Nephron progenitor cell (in vitro differentiated cells): ENCODE data around the gene PROCR.
"Not testable (repeated sequence)": the region's sequence is repeated elsewhere in the genome, so short reads cannot be mapped to it uniquely, and the experiment has no call there.

Experiments
- DNase-seq: peaks from one replicate; pipeline ENCODE4 v3.0.0; 2021
- H3K27ac Mint-ChIP-seq: 2 replicates; pipeline ENCODE4 v1.8.0; 2021; ENCODE audit warnings: mild to moderate bottlenecking, moderate library complexity, mixed read lengths
- H3K27me3 Mint-ChIP-seq: 2 replicates; pipeline ENCODE4 v1.8.0; 2021; ENCODE audit warnings: mild to moderate bottlenecking, low read depth, mixed read lengths; ENCODE audit not compliant: poor library complexity
- H3K36me3 Mint-ChIP-seq: 2 replicates; pipeline ENCODE4 v1.8.0; 2021; ENCODE audit warnings: low read depth, mixed read lengths
- H3K4me1 Mint-ChIP-seq: 2 replicates; pipeline ENCODE4 v1.8.0; 2021; ENCODE audit warnings: mixed read lengths
- H3K4me3 Mint-ChIP-seq: 2 replicates; pipeline ENCODE4 v1.8.0; 2021; ENCODE audit warnings: mild to moderate bottlenecking, moderate library complexity, mixed read lengths
- H3K9me3 Mint-ChIP-seq: 2 replicates; pipeline ENCODE4 v1.8.0; 2021; ENCODE audit warnings: mild to moderate bottlenecking, moderate library complexity, mixed read lengths
- CTCF ChIP-seq: fragments of 200-600 bp; sonication (generic); IDR thresholded peaks from 2 replicates; pipeline ENCODE4 v1.5.0; 2021; ENCODE audit warnings: antibody characterized with exemption

The PROCR gene

GRCh38 chr20:35190556-35190955 is 18.7 kb downstream of the PROCR start:
- H3K9me3 Mint-ChIP-seq: peaks cover 29% of the 10 kb centered on the region
- no peak for DNase-seq
- H3K27ac Mint-ChIP-seq: no peak overlapping the region

GRCh38 chr20:35191419-35192117 is 19.7 kb downstream of the PROCR start:
- Mint-ChIP-seq H3K27me3 (peaks cover 12% of the 10 kb centered on the region), H3K4me1 (no peaks in the 10 kb centered on the region), H3K36me3 (peaks cover 8% of the 10 kb centered on the region), H3K4me3 (no peak overlapping the region), H3K27ac (no peak overlapping the region), H3K9me3 (peaks cover 34% of the 10 kb centered on the region)
- no peak for TF ChIP-seq CTCF
- DNase-seq: no peak

More at GRCh38 chr20:35190556-35190955, 18.7 kb downstream of the PROCR start:
- peaks cover 13% of the 10 kb centered on the region for H3K27me3 Mint-ChIP-seq
- no peak for TF ChIP-seq CTCF
- no peaks in the 10 kb centered on the region for H3K4me1 Mint-ChIP-seq
- peaks cover 5% of the 10 kb centered on the region for H3K36me3 Mint-ChIP-seq
- no peak overlapping the region for H3K4me3 Mint-ChIP-seq

- DNase-seq: no peak
- Mint-ChIP-seq H3K27me3 (peaks cover 11% of the 10 kb centered on the region), H3K4me3 (no peak overlapping the region), H3K27ac (no peak overlapping the region), H3K4me1 (no peaks in the 10 kb centered on the region), H3K9me3 (peaks cover 42% of the 10 kb centered on the region), H3K36me3 (peaks cover 10% of the 10 kb centered on the region)
- no peak for TF ChIP-seq CTCF
These were observed 20.4 kb downstream of the PROCR start for GRCh38 chr20:35192118-35192872.

- H3K27ac Mint-ChIP-seq, DNase-seq, H3K4me3 Mint-ChIP-seq, H3K4me1 Mint-ChIP-seq, H3K36me3 Mint-ChIP-seq: not testable (repeated sequence)
- H3K9me3 Mint-ChIP-seq: peaks cover 51% of the 10 kb centered on the region
- peaks cover 14% of the 10 kb centered on the region for H3K27me3 Mint-ChIP-seq
These were observed 21.3 kb downstream of the PROCR start for GRCh38 chr20:35193031-35193791.

- Mint-ChIP-seq H3K27me3 (peaks cover 15% of the 10 kb centered on the region), H3K36me3 (peaks cover 10% of the 10 kb centered on the region), H3K4me3 (no peak overlapping the region), H3K27ac (no peak overlapping the region), H3K9me3 (peaks cover 62% of the 10 kb centered on the region), H3K4me1 (no peaks in the 10 kb centered on the region)
- no peak for DNase-seq
- no peak for TF ChIP-seq CTCF
These were observed 24.4 kb downstream of the PROCR start for GRCh38 chr20:35196313-35196712.

DNA sequence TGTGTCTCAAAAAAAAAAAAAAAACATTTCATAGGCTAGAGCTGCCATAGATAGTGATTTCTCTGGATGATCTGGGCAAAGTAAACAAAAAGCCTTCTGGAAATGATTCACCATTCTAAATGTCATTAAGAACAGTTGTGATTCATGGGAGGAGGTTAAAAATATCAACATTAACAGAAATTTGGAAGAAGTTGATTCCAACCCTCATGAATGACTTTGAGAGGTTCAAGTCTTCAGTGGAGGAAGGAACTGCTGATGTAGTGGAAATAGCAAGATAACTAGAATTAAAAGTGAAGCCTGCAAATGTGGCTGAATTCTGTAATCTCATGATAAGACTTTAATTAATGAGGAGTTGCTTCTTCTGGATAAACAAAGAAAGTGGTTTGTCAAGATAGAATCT is 27.9 kb downstream of the PROCR start:
- no peak overlapping the region for H3K27ac Mint-ChIP-seq
- H3K4me3 Mint-ChIP-seq: no peak overlapping the region
- peaks cover 9% of the 10 kb centered on the region for H3K36me3 Mint-ChIP-seq
- H3K4me1 Mint-ChIP-seq: no peaks in the 10 kb centered on the region
- TF ChIP-seq CTCF: no peak
- H3K27me3 Mint-ChIP-seq: peaks cover 20% of the 10 kb centered on the region
- DNase-seq: no peak
- H3K9me3 Mint-ChIP-seq: peaks cover 71% of the 10 kb centered on the region
